ENCODE data around the gene WWTR1. TPM values are rescaled to one million over a fixed set of nuclear protein-coding genes. Genes with fewer than 3 reads are reported as not detected.

Gene WWTR1
- total and polyA plus RNA-seq, 3 donors from 2014 or later, result 19.4 to 47.0 (median 46.5) TPM

- Histone ChIP-seq H3K36me3 (ENCODE audit: low read depth, missing control alignments) (no peaks in the 10 kb centered on the region), H3K27ac (no peak within 1 kb of the TSS), H3K4me3 (no peak within 1 kb of the TSS), H3K27me3 (no peaks in the 10 kb centered on the region), H3K4me1 (peaks cover under 1% of the 10 kb centered on the region), H3K9me3 (no peaks in the 10 kb centered on the region)
- intact Hi-C loops (cut with DNase I; ENCODE audit: low total_unique reads), result loop anchor here (10.0 kb wide), 1 partner anchor 520 kb away; no protein-coding TSS in a partner anchor
- TF ChIP-seq POLR2A (IDR thresholded peaks at IDR 0.05), result no peak
- TF ChIP-seq, protein P1, sequence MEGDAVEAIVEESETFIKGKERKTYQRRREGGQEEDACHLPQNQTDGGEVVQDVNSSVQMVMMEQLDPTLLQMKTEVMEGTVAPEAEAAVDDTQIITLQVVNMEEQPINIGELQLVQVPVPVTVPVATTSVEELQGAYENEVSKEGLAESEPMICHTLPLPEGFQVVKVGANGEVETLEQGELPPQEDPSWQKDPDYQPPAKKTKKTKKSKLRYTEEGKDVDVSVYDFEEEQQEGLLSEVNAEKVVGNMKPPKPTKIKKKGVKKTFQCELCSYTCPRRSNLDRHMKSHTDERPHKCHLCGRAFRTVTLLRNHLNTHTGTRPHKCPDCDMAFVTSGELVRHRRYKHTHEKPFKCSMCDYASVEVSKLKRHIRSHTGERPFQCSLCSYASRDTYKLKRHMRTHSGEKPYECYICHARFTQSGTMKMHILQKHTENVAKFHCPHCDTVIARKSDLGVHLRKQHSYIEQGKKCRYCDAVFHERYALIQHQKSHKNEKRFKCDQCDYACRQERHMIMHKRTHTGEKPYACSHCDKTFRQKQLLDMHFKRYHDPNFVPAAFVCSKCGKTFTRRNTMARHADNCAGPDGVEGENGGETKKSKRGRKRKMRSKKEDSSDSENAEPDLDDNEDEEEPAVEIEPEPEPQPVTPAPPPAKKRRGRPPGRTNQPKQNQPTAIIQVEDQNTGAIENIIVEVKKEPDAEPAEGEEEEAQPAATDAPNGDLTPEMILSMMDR (IDR thresholded peaks at IDR 0.05), result no peak
- DNase-seq, result no peak
- 55 to 69% methylated on average over 5 of the region's 5 CpGs for WGBS, 2 donors
Observed at GRCh38 chr3:149474250-149474817, 183.5 kb downstream of the WWTR1 start, which contains the start of gene TM4SF4. Gene TM4SF4 (plus strand): TSS chr3:149474697. CDS start chr3:149474878, 181 bp downstream.

GRCh38 chr3:149473357-149474249, 184.2 kb downstream of the WWTR1 start:
- WGBS, 2 donors, result 55 to 61% methylated on average over 7 of the region's 7 CpGs
- Histone ChIP-seq H3K36me3 (ENCODE audit: low read depth, missing control alignments) (no peaks in the 10 kb centered on the region), H3K4me1 (no peaks in the 10 kb centered on the region), H3K27me3 (no peaks in the 10 kb centered on the region), H3K9me3 (no peaks in the 10 kb centered on the region), H3K27ac (no peak overlapping the region), H3K4me3 (no peak overlapping the region)
- intact Hi-C loops (cut with DNase I; ENCODE audit: low total_unique reads), result loop anchor here (10.0 kb wide), 1 partner anchor 519 kb away; no protein-coding TSS in a partner anchor
- no peak for TF ChIP-seq POLR2A (IDR thresholded peaks at IDR 0.05)
- TF ChIP-seq, protein P1 (IDR thresholded peaks at IDR 0.05), result no peak
- DNase-seq, result no peak

DNA sequence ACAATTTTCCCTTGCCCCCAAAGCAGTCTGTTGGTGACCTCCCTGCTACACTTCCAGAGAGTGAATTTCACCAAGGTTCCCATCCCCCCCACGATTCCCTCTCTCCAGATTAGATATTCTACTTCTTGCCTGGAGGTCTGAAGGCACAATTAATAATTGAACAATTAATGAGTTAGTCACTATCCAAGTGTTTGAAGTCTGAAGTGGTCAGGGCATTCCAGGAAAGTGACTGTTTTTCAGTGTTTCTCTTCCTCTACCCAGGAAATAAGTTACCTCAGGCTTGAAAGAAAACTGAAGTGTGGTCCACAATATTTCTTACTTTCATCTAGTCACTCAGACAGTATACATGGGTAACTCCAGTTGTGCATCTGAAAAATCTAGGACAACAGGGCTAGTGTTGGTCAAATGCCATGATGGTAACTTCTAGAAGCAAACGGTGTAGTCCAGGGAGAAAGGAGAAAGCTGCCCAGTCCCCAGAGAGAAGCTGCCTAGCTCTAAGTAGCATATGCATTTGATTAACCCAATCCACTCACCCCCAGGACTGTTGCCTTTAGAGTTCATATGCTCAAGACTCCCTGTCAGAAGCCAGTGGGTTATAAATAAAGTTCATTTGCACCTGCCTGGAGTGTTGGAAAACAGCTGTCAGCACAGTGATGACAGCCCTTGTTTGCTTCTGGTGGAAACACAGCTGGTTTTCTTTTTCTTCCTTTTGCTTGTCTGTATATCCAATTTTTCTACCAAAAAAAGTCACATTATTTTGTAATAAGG, 185.6 kb downstream of the WWTR1 start:
- intact Hi-C loops (cut with DNase I; ENCODE audit: low total_unique reads), result loop anchor here (10.0 kb wide), 1 partner anchor 517 kb away; no protein-coding TSS in a partner anchor
- Histone ChIP-seq H3K27me3 (no peaks in the 10 kb centered on the region), H3K4me3 (no peak overlapping the region), H3K9me3 (no peaks in the 10 kb centered on the region), H3K27ac (no peak overlapping the region), H3K36me3 (ENCODE audit: low read depth, missing control alignments) (no peaks in the 10 kb centered on the region), H3K4me1 (no peaks in the 10 kb centered on the region)
- WGBS, 2 donors, result 59 to 67% methylated on average over 2 of the region's 2 CpGs
- no peak for DNase-seq
- no peak for TF ChIP-seq POLR2A (IDR thresholded peaks at IDR 0.05)
- TF ChIP-seq, protein P1 (IDR thresholded peaks at IDR 0.05), result no peak

DNA sequence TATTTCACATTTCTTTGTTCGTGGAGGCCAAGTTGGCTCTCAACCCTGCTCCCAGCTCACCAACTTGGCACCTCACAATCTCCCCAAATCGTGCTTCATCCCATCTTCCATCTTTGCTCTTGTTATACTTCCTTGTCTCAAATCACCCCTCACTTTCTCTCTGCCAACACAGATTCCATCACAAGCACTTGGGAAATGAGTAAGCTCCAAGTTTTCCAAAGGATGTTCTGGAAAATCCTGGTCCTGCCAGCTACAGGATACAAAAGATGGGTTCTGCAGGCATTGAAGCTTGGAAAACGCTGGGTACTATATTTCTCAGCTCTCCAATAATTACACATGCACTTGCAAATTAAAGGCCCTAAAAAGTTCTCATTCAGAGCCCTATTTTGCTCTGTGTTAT, 187.4 kb downstream of the WWTR1 start:
- H3K9me3 ChIP-seq, result no peaks in the 10 kb centered on the region
- no peaks in the 10 kb centered on the region for H3K27me3 ChIP-seq
- 66 to 80% methylated on average over 3 of the region's 3 CpGs for WGBS, 2 donors
- no peak overlapping the region for H3K27ac ChIP-seq
- peaks cover 5% of the 10 kb centered on the region for H3K4me1 ChIP-seq
- intact Hi-C loops (cut with DNase I; ENCODE audit: low total_unique reads), result loop anchor here (10.0 kb wide), 1 partner anchor 516 kb away; no protein-coding TSS in a partner anchor
- no peaks in the 10 kb centered on the region for H3K36me3 ChIP-seq (ENCODE audit: low read depth, missing control alignments)
- TF ChIP-seq, protein P1 (IDR thresholded peaks at IDR 0.05), result no peak
- DNase-seq, result no peak
- H3K4me3 ChIP-seq, result no peak overlapping the region

All from testis (tissue), 3 donors.